ENCODE results near the gene LPAR2.

DNA sequence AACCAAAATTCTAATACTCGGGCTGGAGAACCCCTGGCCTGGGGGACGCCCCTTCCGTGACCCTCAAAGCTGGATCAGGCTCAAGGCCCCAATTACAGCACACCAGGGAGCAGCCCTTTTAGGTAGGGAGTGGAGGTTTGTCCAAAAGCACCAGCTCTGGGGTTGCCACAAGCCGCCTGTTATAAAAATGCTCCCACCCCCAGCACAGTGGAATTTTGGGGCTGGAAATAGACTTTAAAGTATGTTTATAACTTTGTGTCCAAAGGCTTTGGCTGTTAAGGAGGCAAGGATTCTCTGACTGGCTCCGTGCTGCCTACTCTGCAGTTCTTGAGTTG, 16.0 kb upstream of the LPAR2 start:
- no peak for TF ChIP-seq POLR2AphosphoS5 (IDR thresholded peaks at IDR 0.05; ENCODE audit: borderline replicate concordance, low read depth, low read length)
- no peak for TF ChIP-seq EZH2 (IDR thresholded peaks at IDR 0.05)

Data from SK-N-MC (cell line).